HG02973 (cell line): Measurements from ENCODE around the gene SRPX2.
A peak's percentile ranks its signal among the peaks of the same experiment; 100 is the strongest.

Source experiments
- ATAC-seq: cut with Tn5 transposase; IDR thresholded peaks from one replicate; pipeline ENCODE4 v1.9.1; 2021; ENCODE audit warnings: moderate library complexity; ENCODE audit not compliant: unreplicated experiment

Gene SRPX2

GRCh38 chrX:100643956-100644860, at the start of gene SRPX2:
SRPX2 (plus strand) TSS chrX:100644199; CDS start chrX:100646323, 2,124 bp downstream.
- no peak for ATAC-seq

GRCh38 chrX:100596601-100597000, 47.4 kb upstream of the SRPX2 start:
- no peak for ATAC-seq

- ATAC-seq: no peak
Observed at GRCh38 chrX:100599456-100599855, 44.5 kb upstream of the SRPX2 start.

- no peak for ATAC-seq
Observed at GRCh38 chrX:100600340-100600739, 43.7 kb upstream of the SRPX2 start.

- ATAC-seq: peak; percentile 65
Observed at GRCh38 chrX:100600758-100601157, 43.2 kb upstream of the SRPX2 start.

- ATAC-seq: no peak
Observed at GRCh38 chrX:100606753-100607152, 37.2 kb upstream of the SRPX2 start.

GRCh38 chrX:100609591-100609990, 34.4 kb upstream of the SRPX2 start:
- no peak for ATAC-seq

GRCh38 chrX:100611951-100612350, 32.0 kb upstream of the SRPX2 start:
- ATAC-seq: no peak

GRCh38 chrX:100615005-100615404, 29.0 kb upstream of the SRPX2 start:
- peak; percentile 100 for ATAC-seq

- no peak for ATAC-seq
Observed at GRCh38 chrX:100623001-100623400, 21.0 kb upstream of the SRPX2 start.

- peak; percentile 89 for ATAC-seq
Observed at GRCh38 chrX:100625985-100626491, 18.0 kb upstream of the SRPX2 start.

GRCh38 chrX:100635040-100635439, 9.0 kb upstream of the SRPX2 start:
- no peak for ATAC-seq

GRCh38 chrX:100635989-100636320, 8.0 kb upstream of the SRPX2 start:
- ATAC-seq: no peak

GRCh38 chrX:100636321-100636991, 7.5 kb upstream of the SRPX2 start, which contains the start of gene TSPAN6:
TSPAN6 (minus strand) TSS chrX:100636806; CDS start chrX:100636694, 112 bp downstream.
- peak; percentile 90 for ATAC-seq

GRCh38 chrX:100642290-100642689, 1.7 kb upstream of the SRPX2 start:
- ATAC-seq: no peak

- no peak for ATAC-seq
Observed at GRCh38 chrX:100643212-100643611, 787 bp upstream of the SRPX2 start.

- no peak for ATAC-seq
Observed at GRCh38 chrX:100645106-100645505, 1.1 kb downstream of the SRPX2 start.

- no peak for ATAC-seq
Observed at GRCh38 chrX:100647095-100647494, 3.1 kb downstream of the SRPX2 start.

- ATAC-seq: no peak
Observed at GRCh38 chrX:100647739-100648138, 3.7 kb downstream of the SRPX2 start.

GRCh38 chrX:100648458-100649417, 4.7 kb downstream of the SRPX2 start:
- no peak for ATAC-seq
